A549 treated with CORT108297 at 1 μM for 4 hours (cell line): Measurements from ENCODE around the gene HTR5A. TPM values are rescaled to one million over a fixed set of nuclear protein-coding genes. Genes with fewer than 3 reads are reported as not detected.

Source experiments
- total RNA-seq: library from RNA; stranded (reverse); fragments of 200-300 nt; extraction: Qiagen RNA extraction; gene quantifications from 5 replicates; pipeline ENCODE4 v1.2.3, GENCODE V29; 2022

Gene HTR5A
- not detected in 5 replicates for total RNA-seq

DNA sequence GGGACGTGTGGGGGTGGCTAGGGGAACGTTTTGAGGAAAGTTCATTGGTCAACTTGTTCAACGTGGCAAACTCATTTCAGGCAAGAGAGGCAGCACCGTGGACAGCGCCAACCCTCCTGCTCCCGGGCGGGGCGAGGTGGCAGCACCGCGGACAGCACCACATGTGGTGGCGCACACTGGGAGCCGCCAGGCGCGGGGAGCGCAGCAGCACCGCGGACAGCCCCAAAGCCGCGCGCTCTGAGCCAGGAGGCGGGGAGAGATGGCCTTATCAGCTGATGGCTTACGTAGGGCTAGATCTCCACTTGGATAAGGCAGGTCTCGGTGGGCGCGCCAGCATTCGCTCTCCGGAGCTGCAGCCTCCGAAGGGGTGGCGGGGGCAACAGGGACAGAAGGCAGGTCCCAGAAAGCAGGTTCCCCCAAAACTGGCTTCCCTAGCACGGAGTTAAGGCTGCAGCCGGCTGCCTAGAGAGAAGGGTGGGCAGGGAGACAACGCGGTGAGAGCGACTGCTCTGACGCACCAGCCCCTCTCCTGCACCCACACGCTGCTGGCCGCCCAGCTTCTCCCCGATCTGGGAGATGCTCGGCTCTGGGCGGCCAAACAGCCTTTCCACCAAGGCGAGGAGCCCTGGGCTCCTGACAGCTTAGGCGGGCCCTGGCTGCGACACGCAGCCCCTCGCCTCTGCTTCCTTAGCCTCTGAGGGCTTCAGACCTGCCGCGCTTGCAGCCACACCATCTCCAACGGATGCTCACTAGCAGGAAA, at the start of gene HTR5A:
TSS of gene HTR5A (plus strand) at position 333 of the 760 bp plus-strand sequence. CDS start 576 bp downstream, outside the sequence.

Other genes starting within 250 kb of the HTR5A start
- 13.1 to 15.4 TPM (median 14.8 TPM) in 5 replicates for gene PAXIP1, start 67.2 kb upstream of the HTR5A start, total RNA-seq
- gene INSIG1, start 227.6 kb downstream of the HTR5A start, total RNA-seq = 14.6 to 19.9 TPM (median 16.7 TPM) in 5 replicates